ENCODE measurements around the gene CBARP. TPM values are rescaled to one million over a fixed set of nuclear protein-coding genes. Genes with fewer than 3 reads are reported as not detected.

The CBARP gene
- total and polyA plus RNA-seq, 2 of the 13 experiments (the other 11 are each of a cell fraction or from before 2014, with no cell fraction given), result 1.2 to 1.4 TPM

DNA sequence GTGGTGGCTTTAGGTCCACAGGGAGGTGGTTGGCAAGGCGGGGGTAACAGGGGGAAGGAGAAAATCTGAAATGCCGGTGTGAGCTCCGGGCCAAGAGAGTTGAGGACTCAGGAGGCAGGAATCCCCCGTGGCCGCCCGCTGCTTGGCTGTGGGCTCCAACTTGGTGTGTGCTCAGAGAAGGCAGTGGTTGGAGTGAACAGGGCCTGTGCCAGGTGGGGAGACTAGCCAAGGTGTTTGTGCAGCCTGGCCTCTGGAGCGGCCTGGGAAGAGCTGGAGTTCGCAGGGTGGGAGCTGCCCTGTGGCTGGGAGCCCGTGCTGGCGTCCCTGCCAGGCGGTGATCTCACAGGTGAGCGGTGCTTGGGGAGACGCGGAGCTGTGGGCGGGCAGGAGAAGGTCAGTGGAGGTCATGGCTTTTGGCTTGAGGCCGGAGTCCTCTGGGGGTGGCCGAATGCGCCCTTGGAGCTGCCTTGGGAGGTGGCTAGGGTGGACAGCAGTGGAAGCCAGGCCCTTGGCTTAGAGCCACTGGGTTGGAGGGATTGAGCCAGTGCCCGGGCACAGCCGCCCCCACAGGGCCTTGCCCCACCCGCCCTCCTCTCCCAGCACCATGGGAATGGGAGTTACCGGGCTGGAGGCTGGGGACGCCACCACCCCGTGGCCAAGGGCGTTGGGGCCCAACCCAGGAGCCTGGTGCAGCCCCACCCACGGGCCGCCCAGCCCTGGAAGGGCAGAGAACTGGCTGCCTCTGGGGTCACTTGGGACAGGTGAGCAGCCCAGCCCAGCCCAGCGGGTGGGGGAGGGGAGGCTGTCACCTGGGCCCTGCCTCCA lies 24.2 kb upstream of the CBARP start (continued):
- TF ChIP-seq, protein P1, sequence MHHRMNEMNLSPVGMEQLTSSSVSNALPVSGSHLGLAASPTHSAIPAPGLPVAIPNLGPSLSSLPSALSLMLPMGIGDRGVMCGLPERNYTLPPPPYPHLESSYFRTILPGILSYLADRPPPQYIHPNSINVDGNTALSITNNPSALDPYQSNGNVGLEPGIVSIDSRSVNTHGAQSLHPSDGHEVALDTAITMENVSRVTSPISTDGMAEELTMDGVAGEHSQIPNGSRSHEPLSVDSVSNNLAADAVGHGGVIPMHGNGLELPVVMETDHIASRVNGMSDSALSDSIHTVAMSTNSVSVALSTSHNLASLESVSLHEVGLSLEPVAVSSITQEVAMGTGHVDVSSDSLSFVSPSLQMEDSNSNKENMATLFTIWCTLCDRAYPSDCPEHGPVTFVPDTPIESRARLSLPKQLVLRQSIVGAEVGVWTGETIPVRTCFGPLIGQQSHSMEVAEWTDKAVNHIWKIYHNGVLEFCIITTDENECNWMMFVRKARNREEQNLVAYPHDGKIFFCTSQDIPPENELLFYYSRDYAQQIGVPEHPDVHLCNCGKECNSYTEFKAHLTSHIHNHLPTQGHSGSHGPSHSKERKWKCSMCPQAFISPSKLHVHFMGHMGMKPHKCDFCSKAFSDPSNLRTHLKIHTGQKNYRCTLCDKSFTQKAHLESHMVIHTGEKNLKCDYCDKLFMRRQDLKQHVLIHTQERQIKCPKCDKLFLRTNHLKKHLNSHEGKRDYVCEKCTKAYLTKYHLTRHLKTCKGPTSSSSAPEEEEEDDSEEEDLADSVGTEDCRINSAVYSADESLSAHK (CRISPR knock-in tag; IDR thresholded peaks at IDR 0.05; ENCODE audit: borderline replicate concordance), result no peak
- TF ChIP-seq ZFP36L1 (CRISPR knock-in tag; IDR thresholded peaks at IDR 0.05) (0 out of 2 replicates have a peak, but pooled peaks have one; percentile 29), SP2 (CRISPR knock-in tag; IDR thresholded peaks at IDR 0.05) (peak; percentile 36; the same call in 1 of the 2 replicates), ZNF772 (CRISPR knock-in tag; IDR thresholded peaks at IDR 0.05) (0 out of 2 replicates have a peak, but pooled peaks have one; percentile 16), ZFX (CRISPR knock-in tag; IDR thresholded peaks at IDR 0.05; ENCODE audit: low read depth) (peak; percentile 61), MED8 (CRISPR knock-in tag; IDR thresholded peaks at IDR 0.05; ENCODE audit: insufficient replicate concordance) (peak; percentile 8), ZNF235 (CRISPR knock-in tag; IDR thresholded peaks at IDR 0.05; ENCODE audit: borderline replicate concordance) (0 out of 2 replicates have a peak, but pooled peaks have one; percentile 8), KLF6 (CRISPR knock-in tag; IDR thresholded peaks at IDR 0.05) (0 out of 2 replicates have a peak, but pooled peaks have one; percentile 26), HNRNPLL (IDR thresholded peaks at IDR 0.05; ENCODE audit: low read depth, low read length, poor library complexity, severe bottlenecking) (peak; percentile 19), HNF4G (IDR thresholded peaks at IDR 0.05; ENCODE audit: borderline replicate concordance, low read depth, low read length) (peak; percentile 35; the same call in 1 of the 2 replicates), HNF4G (CRISPR knock-in tag; IDR thresholded peaks at IDR 0.05; ENCODE audit: borderline replicate concordance, low read depth) (no peak), FOSL2 (CRISPR knock-in tag; IDR thresholded peaks at IDR 0.05) (peak; percentile 49), POLR2G (IDR thresholded peaks at IDR 0.05; ENCODE audit: low read depth, low read length) (peak; percentile 57; the same call in 1 of the 2 replicates), NRL (CRISPR knock-in tag; IDR thresholded peaks at IDR 0.05; ENCODE audit: borderline replicate concordance) (peak; percentile 11; the same call in 1 of the 2 replicates), KLF12 (CRISPR knock-in tag; IDR thresholded peaks at IDR 0.05; ENCODE audit: borderline replicate concordance) (no peak), ZNF558 (CRISPR knock-in tag; IDR thresholded peaks at IDR 0.05; ENCODE audit: borderline replicate concordance) (0 out of 2 replicates have a peak, but pooled peaks have one; percentile 21), RXRA (CRISPR knock-in tag; IDR thresholded peaks at IDR 0.05) (peak; percentile 89), ZBTB20 (CRISPR knock-in tag; IDR thresholded peaks at IDR 0.05; ENCODE audit: borderline replicate concordance, low read depth) (0 out of 2 replicates have a peak, but pooled peaks have one; percentile 15), GMEB1 (CRISPR knock-in tag; IDR thresholded peaks at IDR 0.05; ENCODE audit: borderline replicate concordance) (peak; percentile 37; the same call in 1 of the 2 replicates)
- TF ChIP-seq, protein P2, sequence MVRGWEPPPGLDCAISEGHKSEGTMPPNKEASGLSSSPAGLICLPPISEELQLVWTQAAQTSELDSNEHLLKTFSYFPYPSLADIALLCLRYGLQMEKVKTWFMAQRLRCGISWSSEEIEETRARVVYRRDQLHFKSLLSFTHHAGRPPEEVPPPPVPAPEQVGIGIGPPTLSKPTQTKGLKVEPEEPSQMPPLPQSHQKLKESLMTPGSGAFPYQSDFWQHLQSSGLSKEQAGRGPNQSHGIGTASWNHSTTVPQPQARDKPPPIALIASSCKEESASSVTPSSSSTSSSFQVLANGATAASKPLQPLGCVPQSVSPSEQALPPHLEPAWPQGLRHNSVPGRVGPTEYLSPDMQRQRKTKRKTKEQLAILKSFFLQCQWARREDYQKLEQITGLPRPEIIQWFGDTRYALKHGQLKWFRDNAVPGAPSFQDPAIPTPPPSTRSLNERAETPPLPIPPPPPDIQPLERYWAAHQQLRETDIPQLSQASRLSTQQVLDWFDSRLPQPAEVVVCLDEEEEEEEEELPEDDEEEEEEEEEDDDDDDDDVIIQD (CRISPR knock-in tag; IDR thresholded peaks at IDR 0.05; ENCODE audit: low read depth), result 0 out of 2 replicates have a peak, but pooled peaks have one; percentile 16
- TF ChIP-seq, protein P3, sequence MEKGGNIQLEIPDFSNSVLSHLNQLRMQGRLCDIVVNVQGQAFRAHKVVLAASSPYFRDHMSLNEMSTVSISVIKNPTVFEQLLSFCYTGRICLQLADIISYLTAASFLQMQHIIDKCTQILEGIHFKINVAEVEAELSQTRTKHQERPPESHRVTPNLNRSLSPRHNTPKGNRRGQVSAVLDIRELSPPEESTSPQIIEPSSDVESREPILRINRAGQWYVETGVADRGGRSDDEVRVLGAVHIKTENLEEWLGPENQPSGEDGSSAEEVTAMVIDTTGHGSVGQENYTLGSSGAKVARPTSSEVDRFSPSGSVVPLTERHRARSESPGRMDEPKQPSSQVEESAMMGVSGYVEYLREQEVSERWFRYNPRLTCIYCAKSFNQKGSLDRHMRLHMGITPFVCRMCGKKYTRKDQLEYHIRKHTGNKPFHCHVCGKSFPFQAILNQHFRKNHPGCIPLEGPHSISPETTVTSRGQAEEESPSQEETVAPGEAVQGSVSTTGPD (CRISPR knock-in tag; IDR thresholded peaks at IDR 0.05), result no peak
